Fibroblast of skin of back (primary cell): ENCODE measurements around the gene SUCO.
"Not testable (repeated sequence)": the region's sequence is repeated elsewhere in the genome, so short reads cannot be mapped to it uniquely, and the experiment has no call there.

Experiments
- DNase-seq: peaks from one replicate; pipeline ENCODE4 v3.0.0-alpha.2; 2013

The SUCO gene

DNA sequence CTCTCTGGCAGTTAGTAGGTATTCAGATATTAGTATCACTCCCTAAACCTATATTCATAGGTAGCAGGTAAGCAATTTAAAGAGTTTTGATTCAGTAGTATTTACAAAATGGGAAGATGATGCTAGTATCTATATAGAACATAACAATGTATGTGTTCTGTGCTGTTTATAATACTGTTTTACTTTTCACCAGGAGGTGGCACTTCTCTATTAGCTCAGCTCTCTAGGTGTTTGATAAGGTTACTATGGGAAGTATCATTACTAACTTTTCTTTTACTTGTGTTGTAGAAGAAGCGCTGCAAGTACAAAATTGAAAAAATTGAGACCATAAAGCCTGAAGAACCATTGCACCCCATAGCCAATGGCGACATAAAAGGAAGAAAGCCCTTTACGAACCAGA lies 76.6 kb downstream of the SUCO start:
- peak; percentile 3 for DNase-seq

DNA sequence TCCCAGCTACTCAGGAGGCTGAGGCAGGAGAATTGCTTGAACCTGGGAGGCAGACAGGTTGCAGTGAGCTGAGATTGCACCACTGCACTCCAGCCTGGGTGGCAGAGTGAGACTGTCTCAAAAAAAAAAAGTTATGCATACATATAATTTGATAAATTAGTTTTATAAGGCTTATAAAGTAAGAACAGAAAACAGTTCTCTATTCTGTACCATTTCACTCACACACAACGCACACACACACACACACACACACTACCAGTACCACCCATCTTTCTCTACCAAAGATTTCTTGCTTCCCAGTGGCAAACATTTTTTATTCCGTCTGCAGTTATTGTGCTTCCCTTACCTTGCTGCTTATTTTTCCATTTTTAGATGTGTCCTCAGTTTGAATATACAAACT lies 79.5 kb downstream of the SUCO start:
- no peak for DNase-seq

DNA sequence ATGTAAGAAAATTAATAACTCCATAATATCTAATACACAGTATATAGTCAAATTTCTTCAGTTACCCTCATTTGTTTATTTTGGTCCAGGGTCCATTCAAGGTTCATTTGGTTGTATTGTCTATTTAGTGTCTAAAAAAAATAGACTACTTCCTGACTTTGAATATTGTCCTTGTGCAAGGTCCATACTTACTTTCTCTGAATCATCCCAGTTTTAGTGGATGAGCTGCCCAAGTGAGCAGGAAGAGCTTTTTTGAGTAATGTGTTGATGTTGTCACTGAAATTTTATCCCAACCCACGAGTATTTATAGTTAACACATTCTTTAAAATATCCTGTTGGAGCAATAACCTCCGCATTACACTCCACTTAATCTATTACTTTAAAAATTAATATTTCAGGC lies 80.3 kb downstream of the SUCO start:
- DNase-seq, result peak; percentile 20

DNA sequence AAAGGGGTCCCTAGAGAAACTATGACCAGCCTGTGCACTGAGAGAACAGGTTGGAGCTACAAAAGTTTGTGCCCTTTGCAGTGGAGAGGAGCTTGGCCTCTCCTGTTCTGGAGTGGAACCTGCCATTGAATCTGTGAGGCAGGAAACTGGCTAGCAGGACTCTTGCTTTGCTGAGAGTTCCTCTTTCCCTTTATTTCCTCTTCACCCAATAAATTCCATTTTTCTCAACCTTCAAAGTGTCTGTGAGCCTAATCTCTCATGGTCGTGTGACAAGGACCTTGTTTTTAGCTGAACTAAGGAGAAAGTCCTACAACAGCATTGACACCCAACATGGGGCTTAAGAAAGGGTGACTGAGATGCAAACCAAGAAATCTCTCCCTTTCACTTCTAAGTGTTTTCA lies 83.2 kb downstream of the SUCO start:
- no peak for DNase-seq

DNA sequence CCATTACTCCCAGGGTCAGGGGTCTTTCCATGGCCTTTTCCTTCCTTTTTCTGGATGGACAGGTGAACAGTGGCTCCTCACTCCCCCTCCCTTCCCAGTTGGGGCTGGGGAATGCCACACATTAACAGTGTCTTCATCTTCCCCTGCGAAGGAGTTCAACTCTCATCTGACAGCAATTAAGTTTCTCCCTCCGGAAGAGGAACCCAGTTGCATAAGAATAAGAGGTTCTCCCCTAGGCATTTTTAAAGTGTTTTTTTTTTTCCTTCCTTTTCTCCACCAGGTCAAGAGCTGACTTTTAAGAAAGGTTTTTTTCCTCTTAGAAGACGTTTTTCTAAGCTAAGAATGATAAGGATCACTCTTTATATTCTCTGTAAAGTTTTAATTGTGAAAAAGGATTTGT lies 83.7 kb downstream of the SUCO start:
- DNase-seq, result no peak

DNA sequence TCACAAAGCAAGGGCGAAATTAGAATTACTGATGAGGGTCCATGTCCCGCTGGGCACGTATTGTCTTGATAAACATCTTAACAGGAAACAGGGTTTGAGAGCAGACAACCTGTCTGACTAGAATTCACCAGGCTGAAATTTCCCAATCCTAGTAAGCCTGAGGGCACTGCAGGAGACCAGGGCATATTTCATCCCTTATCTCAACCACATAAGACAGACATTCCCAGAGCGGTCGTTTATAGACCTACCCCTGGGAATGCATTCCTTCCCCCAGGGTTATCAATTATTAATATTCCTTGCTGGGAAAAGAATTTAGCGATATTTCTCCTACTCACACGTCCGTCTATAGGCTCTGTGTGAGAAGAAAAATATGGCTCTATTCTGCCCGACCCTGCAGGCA lies 87.7 kb downstream of the SUCO start:
- DNase-seq, result not testable (repeated sequence)

DNA sequence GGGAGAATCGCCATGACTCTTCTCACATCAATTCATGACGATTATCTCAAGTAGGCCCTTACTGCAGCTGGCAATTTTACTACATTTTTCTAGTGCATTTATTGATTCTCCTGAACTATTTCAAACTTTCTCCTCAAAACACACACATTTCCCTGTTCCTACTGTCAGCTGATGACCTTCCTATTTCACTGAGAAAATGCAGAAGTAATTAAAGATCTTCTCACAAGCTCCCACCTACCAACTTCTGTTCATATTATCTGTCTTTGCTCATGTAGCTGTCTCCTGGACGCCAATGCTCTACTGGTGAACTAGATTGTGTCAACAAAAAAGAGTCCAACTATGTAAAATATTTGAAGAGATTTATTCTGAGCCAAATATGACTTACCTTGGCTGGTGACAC lies 89.6 kb downstream of the SUCO start:
- DNase-seq, result no peak

DNA sequence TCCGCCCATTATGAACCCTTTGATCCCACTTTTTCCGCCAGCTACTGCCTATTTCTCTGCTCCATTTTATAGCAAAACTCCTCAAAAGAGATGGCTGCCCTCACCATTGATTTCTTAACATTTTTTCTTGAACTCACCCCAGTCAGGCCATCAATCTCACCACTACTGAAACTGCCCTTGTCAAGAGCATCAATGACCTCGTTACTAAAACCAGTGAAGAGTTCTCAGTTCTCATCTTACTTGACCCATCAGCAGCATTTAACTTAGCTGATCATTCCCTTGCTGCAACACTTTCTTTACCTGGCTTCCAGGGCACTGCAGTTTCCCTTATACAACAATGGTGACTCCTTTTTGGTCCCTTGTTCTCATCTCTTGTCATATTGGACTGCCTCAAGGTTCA lies 90.8 kb downstream of the SUCO start:
- no peak for DNase-seq

DNA sequence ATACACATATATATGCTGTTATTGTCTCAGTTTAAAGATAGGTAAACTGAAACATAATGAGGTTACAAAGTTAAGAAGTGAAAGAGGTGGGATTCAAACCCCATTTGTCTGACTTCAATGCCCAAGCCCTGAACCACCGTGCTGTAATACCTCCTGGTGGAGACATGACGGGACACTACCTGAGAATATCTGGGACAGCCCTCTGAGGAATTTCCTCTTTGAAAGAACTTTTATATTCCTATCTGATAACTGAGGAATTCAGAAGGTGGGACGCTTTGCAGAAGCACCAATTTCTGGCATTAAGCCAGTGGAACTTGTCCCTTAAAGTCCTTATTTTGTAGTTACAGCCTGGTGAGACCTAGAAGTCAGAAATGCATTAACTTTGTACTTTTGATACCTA lies 93.9 kb downstream of the SUCO start:
- no peak for DNase-seq

DNA sequence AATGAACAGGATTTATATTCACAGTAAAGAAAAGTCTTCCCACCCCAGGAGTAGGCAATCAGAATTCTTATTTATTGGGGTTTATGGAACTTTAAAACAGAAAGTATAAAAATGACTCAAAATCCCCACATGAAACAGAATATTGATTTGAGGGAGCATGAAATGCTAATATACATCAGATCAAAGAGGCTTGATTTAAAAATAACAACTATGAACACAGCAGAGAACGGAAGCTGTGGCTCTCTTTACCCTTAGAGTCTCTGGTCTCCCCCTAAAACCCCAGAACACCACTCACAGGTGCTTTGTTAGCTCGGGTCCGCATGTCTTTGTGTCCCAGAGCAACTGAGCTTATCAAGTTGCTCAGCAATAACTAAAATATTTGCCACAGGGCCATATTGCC lies 94.8 kb downstream of the SUCO start:
- no peak for DNase-seq

DNA sequence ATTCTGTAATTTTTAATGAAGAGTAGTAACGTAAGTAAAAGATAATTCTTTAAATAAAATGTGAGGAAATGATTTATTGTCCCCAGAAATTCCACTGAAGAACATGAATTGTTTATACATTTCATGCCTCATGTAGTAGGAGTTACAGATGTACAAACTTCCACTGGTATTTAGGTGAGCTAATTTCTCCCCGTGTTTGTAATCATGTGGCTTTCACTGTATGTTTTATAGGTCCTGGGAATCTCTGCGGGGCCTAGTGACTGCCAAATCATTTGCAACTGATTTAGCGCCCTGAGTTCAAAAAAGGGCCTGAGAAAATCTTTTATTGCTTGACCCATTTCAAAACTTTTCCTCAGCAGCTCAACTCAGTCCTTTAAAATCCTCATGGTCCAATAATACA lies 95.5 kb downstream of the SUCO start:
- no peak for DNase-seq

DNA sequence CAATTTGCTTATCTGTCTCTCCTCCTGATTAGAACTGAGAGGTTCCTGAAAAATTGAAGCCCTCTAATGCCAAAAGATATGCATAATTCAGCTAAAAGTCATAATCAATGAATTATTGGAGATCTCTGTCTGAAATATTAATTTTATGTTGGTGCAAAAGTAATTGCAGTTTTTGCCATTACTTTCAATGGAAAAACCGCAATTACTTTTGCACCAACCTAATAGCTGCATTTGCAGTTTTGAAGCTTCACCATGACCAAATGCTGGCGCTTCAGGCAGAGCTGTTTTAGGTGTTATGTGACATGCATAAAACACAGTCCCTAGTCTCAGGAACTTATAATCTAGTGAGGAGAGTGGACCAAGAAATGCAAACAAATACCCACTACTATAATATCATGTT lies 96.2 kb downstream of the SUCO start:
- no peak for DNase-seq

DNA sequence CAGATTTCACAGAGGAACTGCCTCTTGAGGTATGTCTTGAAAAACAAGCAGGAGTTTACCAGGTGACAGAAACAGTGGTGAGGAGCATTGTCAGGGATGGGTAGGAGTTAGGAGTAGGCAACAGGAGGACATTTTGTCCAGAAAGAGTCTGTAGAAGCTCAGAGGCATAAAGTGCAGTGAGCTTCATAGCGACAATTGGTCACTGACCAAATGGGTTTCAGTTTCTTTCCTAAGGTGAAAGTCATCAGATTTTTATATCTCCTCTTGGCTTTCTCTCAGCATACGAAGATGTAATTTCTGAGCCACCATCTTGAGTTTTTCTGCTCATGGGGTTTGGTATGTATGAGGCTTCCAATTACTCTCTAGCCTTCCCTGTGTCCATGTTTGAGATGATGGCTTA lies 96.7 kb downstream of the SUCO start:
- no peak for DNase-seq

DNA sequence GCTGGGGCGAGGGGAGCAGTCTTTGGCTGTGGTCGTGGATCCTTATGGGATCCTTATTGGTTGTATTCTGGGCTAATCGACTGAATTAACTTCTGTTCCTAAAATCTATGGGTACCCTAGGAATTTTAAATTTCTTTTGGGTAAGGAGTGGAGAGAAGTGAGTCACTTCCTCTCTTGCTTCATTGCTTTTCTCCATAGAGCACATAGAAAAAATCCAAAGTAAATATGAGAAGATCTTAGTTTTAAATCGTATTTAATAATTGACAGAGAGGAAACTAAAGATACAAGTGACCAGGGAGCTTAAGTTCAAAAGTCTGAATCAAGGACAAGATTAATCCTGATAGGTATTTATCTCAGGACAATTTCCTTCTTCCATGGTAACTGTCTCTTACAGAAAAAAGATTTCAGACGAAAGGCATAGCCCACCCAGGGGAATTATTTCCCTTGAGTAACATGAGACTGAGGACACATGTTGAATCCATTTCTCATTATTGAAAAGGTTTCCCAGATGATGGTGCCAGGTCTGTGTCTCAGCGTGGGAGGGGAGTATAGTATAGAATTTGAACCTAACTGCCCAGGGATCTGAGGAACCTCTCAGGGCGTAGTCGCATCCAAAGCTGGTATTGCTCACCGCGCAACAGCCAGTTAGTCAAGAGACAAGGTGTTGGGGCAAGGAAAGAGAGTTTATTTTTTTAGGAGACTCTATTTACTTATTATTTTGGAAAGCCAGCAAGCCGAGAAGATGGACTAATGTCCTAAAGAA lies 97.3 kb downstream of the SUCO start:
- DNase-seq, result peak; percentile 13

DNA sequence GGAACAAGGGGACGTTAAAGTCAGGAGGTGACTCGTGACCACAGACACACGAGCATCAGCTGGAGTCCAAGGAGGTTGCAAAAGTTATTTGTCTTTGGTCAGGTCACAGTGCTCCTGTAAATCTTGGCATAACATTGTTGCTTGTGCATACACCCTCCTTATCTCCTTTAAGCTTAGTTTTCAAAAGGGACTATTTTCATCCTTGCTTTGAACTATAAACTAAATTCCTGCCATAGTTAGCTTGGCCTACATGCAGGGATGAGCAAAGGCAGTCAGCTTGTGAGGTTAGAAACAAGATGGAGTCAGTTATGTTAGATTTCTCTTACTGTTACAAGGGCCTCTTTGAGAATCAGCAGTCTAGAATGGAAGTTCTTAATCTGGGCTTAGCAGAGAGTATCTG lies 97.9 kb downstream of the SUCO start:
- peak; percentile 53 for DNase-seq

DNA sequence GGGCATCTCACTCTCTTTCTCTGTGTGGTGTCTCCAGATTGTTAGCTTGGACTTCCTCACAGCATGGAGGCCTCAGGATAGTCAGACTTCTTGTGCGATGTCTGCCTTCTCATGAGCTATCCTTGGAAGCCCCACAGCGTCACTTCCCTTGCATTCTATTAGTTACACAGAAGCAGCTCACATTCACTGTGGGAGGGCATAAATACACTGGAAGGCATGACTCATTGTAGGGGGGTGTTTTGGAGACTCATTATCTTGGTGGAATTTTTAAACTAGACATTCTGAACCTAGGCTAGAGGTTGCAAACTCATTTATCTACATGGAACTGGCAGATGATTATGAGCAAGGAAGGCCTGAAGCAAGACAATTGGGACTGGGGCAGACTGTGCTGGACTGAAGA lies 104.6 kb downstream of the SUCO start:
- DNase-seq, result peak; percentile 93

DNA sequence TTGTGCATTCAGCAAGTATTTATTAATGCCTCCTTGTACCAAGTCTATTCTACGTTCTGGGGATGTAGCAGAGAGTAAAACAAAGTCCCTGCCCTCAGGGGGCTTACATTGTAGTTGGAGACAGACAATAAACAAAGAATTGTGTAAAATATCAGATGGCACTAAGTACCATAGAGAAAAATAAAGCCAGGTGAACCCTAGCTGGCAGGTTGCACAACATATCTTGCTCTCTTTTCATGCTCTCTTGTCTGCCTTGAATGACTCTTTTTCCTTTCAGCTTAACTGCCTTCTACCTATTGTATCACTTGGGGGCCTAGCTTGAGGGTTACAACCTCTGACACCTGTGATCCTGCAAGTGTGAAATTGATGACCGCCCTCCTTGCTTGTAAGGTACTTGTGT lies 105.3 kb downstream of the SUCO start:
- DNase-seq, result no peak

DNA sequence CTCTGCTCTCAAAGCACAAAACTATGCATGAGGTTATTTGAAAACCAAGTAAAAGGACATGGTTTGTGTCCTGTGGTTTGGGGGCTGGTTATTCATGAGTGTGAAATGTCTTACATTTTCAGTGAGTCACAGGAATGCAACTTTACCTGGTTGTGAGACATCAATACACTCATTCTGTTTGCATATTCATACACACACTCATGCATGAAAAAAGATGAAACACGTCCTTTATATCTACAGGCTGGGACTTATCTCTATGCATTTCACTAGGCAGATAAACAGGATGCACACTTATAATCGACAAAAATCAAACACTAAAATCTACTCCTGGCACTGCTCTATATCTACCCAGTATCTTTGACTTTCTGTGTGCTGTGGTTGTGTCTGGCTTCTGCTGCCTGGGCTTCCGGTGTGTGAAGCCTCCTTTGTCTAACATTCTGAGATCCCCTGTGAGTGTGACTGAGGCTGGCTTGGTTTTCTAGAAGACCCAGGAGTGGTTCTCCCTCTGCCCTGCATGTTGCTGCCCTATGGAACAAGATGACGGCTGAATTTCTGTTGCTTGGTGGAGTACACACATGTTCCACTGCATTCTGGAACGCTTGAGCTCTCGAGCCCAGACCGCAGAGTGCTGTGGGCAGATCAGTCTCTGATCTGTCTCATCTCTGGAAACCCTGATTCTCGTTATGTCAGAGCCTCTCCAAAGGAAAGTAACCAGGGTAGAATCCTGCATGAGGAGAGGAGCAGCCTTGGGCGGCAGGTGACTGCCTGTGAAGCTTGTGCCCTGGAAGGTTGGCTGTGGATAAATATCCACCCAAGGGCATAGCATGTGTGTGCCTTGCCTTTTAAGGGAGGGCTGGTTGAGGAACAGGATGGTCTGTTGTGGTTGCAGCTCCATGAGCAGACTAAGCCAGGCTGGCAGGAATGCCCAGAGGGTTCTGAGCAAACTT lies 106.2 kb downstream of the SUCO start:
- DNase-seq, result peak; percentile 94

DNA sequence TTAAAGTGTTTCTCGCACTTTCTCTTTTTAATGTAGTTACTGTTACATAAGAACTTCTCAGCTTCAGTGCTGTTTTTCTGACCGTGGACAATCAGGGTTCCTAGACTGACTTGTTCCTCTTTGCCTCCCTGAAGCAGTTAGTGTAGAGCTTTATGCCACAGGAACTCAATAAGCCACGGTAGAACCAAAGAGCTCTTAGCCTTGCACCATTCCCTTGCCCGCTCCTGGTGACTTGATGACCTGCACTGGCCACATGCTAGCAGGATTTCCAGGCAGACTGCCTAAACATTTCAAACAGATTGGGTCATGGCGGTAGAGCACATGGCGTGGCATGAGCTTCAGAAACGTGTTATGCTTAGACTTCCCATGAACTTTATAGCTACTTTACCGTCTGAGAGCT lies 107.2 kb downstream of the SUCO start:
- DNase-seq, result no peak

DNA sequence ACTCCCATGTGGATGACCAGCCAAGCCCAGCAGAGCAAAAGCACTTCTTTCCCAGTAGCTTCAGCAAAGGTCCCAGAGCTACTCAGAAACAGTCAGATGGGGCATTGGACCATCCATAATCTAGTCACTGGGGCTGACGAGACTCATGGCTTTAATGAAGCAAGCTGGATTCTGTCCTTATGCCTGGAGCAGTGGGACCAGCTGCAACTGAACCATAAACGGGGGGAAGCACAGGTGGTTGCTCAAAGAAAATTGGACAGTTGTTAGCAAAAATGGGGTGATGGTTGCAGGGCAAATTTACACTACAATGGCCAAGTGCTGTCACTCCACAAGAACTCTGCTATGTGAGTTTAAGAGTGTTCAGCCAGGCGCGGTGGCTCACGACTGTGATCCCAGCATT lies 108.5 kb downstream of the SUCO start:
- DNase-seq, result no peak

DNA sequence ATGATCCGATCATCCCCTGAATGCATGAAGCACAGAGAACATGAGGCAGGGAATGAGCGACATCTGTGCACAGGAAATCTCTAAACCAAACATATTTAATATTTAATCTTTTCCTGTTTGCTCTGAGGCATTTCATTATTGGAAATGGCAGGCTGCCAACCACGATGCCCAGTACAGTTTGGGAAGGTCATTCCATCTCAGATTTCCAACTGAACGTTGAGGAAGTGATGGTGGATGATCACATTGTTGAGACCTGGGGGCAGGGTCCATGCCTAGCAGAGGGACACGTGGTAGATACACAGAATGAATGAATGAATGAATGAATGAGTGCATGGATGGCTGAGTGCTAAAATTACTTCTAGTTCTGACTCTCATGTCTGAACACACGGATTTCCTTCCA lies 110.0 kb downstream of the SUCO start:
- peak; percentile 28 for DNase-seq

DNA sequence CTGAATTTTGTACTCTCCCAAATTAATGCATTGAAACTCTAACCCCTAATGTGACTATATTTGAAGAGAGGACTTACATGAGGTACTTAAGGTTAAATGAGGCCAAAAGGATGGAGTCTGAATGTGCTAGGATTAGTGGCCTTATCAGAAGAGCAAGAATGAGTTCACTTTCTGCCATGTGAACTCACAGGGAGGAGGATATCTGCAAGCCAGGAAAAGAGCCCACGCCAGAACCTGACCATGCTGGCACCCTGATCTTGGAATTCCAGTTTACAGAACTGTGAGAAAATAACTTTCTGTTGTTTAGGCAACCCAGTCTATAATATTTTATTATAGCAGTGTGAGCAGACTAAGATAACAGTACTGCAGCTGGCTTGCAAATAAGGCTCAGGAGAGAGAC lies 113.7 kb downstream of the SUCO start:
- DNase-seq, result no peak

DNA sequence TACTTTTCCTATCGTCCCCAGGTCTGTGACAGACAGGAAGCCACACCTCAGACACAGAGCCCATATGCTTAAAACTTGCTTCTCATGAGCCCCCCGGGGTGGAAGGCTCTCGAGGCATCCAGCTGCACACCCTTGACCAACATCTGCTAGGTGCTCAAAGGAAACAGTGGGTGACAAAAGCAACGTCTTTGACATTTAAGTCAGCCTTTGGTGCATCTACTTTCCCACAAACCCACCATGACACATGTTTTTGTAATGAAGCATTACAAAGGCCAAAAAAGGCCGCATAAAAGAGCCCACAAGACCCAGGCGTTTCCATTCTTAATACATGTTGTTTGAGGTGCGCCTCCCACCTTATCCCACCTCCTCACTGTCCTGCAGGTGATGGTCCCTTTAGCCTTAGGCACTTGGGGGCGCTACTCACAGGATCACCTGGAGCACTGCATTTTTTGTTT lies 114.2 kb downstream of the SUCO start:
- no peak for DNase-seq

DNA sequence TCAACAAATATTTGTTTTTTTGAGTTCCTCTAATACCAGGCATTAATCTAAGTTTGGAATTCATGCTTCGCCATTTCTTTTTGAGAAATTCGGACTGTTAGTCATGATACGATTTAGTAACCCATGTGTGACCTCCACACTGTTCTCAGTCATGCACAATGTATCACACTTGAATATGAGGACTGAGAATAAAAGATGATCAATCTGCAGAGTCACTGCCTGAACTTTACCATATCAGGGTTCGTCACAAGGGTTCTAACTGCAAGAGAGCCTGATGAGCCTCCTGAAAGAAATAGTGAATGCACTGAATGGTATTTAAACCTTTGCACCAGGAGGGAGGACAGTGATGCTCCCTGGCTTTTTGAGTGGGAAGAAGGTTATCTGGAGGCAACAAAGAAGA lies 115.0 kb downstream of the SUCO start:
- DNase-seq, result no peak
